Activated naive CD4-positive, alpha-beta T cell treated with Interleukin-2 at 50 U/mL for 16 hours (primary cell): ENCODE results near the gene CLEC16A.

Experiments used
- DNase-seq: peaks from one replicate; pipeline ENCODE4 v3.0.0-alpha.2; 2020

Gene CLEC16A

GRCh38 chr16:10967986-10968385 lies 23.6 kb downstream of the CLEC16A start:
- DNase-seq: no peak

DNA sequence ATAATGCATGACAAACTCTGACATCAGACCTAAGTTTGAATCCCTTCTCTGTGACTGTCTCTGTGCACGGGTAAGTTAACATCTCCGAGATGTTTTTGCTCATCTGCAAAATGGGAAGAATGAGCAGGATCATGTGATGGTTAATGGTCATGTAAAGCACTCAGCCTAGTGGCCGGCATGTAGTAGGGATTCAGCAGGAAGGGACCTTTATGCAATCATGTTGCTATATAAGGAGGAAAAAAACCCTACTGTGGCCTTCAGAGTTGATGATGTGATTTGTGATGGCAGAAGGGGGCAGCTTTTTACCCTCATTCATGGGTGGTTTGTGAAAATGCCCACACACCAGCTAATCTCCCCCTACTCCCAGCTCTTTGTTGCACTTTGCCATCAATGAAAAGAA lies 24.1 kb downstream of the CLEC16A start:
- no peak for DNase-seq

- no peak for DNase-seq
These were observed 25.3 kb downstream of the CLEC16A start for GRCh38 chr16:10969615-10970014.

DNA sequence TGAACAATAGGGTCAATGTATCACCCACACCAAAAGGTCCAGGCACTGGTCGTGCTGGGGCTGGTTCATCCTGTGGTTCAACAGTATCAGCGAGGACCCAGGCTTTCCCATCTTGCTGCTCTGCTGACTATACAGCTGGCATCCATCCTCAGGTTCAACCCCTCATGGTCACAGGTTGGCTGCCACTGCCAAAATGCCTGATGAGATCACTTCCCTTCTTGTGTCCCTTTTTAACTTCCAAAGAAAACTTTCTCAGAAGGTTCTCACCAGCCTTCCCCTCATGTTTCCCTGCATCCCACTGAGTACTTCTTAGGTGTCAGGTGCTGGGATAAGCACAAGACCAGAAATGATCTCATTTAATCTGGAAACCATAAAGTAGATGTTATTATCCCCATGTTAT lies 25.7 kb downstream of the CLEC16A start:
- DNase-seq: no peak

DNA sequence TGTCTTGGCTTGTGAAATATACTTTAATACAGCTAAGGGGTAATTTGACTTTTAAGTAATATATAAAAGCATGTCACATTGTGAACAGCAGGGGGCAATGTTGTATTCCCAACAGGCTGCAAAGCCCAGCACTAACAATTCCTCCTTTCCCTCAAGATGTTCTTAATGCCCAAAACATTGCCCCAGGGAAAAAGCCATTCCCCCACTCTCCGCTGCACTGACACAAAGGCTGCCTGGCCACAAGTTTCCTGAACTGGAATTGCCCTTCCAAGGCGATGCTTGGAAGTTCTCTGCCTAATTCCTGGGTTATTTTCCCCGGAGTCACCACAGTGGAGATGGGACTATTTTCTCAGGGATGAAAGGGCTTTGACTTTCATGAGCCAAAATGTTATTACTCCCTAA lies 27.2 kb downstream of the CLEC16A start:
- DNase-seq: no peak

GRCh38 chr16:10972108-10972818 lies 27.9 kb downstream of the CLEC16A start:
- no peak for DNase-seq

GRCh38 chr16:10972819-10973464 lies 28.6 kb downstream of the CLEC16A start:
- DNase-seq: no peak

DNA sequence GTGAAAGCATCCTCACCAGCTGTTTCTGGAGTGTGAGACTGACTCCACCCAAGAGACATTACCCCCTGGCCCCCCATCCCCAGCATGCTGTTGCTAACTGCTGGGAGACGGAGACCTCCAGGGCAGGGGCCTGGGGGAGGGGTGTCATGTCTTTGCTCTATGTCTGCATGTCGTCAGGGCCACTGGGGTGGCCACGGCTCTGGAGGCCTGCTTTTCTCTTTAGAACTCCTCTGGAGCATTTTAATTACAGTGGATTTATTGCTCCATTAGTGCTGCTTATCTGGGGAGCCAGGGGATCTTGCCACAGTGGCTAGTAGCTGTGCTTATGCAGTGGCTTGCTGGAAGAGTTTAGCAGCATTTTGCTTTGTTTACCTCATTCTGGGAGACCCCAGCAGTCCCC lies 32.3 kb downstream of the CLEC16A start:
- no peak for DNase-seq

DNA sequence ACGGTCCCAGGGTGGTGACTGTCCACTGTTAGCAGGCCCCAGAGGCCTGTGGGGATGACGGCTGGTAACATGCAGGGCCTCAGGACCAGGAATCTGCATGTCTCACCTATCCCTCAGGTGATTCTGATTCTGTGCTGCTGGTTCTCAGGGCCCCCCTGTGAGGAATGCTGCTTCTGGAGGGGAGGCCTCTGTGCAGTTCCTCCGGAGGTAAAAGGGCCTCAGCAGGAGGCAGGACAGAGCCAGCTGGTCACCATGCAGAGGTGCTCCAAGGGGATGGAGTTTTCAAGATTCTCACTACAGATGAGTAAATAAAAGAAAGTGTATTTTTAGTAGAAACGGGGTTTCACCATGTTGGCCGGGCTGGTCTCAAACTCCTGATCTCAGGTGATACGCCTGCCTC lies 33.8 kb downstream of the CLEC16A start:
- no peak for DNase-seq

DNA sequence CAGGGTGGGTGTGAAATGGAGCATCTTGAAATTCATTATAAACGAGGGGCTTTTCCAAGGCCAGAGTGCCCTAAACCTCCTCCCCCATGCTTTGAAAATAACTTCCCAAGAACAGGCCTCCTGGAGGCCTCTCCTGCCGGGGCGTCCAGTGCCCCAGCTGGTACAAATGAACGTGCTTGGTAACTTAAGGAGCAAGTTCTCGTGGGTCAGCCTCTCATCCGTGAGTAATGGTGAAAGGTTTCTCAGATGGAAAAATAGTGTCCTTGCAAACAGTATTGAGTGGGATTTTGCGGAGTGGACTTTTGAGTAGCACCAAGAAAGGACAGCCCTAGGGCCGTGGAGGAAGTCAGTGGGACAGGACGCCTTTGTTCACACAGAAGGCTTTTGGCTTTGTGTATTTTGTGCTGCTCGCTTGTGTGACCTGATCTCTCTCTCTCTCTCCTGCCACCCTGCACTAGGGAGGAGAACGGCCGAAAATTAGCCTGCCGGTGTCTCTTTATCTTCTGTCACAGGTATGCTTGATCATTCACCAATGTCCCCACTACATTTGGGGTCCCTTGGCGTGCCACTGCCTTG lies 34.6 kb downstream of the CLEC16A start:
- DNase-seq: no peak

DNA sequence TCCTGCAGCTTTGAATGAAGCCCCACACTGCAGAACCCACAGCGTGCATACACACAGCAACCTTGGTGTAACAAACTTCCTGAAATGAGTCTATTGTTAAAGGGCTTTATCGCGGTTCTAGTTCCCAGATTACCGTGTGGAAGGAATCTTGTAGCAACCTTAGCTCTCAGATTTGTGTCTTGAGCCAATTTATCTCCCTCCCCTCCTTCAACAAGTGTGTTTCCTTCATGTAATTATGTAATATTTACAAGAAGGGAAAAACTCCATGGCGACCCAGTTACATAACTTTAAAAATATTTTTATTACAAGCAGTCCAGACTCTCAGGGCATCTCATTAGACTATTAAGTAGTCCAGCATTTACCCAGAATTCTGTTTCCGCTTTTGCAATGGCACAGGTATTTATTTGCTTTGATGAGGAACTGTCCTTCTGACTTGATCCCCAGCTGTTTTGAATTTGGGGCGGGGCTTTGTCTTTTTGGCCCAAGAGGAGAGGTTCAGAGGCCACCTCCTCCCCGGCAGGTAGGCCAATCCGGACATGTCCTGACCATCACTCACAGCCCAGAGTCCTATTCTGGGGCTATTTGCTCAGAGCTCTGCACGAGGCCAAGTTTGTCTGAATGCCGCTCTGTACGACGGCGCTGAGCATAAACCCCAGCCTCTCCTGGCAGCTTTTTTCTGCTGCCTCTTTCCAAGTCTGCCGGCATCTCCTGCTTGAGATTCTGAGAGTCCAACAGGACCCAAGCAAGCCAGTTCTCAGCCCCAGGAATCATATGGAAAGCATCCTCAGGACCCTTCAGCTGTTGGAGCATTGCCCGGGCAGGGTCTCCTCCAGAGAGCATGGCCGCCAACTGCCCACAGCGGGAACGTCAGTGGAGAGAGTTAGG lies 35.6 kb downstream of the CLEC16A start:
- DNase-seq: no peak

- no peak for DNase-seq
These were observed 36.4 kb downstream of the CLEC16A start for GRCh38 chr16:10980813-10981212.

DNA sequence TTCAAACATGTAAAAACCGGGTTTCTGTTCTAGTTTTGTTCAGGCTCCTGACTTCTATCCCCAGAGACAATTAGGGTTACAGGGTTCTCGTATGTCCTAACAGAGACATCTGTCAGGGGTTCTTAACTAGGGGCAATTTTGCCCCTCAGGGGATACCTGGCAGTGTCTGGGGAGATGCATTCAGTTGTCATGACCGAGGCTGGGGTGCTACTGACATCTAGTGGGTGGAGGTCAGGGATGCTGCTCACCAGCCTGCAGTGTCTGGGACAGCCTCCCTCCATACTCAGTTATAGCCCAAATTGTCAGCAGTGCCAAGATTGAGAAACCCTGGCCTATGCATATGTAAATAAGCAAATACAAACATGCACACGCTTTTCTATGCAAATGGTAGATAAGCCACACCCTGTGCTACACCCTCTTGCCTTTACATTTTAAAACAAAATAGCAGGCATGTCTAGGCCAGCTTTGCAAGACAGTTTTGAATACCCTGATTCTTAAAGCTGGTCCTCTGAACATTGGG lies 37.4 kb downstream of the CLEC16A start:
- peak; percentile 43 for DNase-seq

DNA sequence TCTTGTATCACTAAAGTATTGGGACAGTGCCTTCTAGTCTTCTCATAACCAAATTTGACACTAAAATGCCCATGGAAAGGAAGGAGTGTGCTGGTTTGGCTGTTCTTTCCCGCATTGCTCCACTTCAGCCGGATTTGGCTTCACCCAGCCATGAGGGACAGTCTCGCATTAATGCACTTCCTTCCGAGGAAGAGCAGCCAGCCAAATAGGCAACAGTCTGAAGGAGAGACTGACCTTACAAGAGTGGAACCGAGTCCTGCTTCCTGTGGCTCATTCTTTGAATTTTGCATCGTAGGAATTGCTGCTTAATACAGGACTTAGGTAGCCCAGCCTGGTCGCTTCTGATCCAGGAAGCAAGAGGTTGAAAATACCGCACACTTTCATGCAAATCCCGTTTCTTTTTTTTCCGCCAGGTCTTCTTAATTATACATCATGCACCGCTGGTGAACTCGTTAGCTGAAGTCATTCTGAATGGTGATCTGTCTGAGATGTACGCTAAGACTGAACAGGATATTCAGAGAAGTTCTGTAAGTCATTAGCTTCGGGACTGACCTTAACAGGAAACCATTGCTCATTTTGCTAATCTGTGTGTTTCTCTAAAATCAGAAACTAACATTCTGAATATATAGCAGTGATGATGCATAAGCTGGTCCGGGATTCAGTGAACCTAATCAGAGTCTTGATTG lies 38.2 kb downstream of the CLEC16A start:
- DNase-seq: no peak

GRCh38 chr16:10983159-10983558 lies 38.8 kb downstream of the CLEC16A start:
- DNase-seq: peak; percentile 35

DNA sequence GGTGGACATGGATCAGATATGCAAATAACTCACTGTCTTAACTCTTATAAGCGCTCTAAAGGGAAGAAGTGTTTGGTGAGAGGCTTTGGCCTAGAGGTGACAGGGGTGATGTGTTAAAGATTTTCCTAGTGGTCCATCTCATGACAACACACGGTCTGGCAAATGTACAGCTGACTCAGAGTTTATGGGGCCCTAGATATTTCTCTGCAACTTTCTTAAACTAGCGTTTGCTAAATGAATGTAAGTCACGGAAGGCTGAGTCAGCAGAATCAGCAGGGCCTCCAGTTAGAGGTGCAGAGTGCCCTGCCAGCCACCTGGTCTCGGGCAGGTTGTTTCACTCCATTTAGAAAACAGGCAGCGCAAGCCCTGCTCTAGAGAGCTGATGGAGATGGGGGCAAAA lies 40.1 kb downstream of the CLEC16A start:
- DNase-seq: no peak

DNA sequence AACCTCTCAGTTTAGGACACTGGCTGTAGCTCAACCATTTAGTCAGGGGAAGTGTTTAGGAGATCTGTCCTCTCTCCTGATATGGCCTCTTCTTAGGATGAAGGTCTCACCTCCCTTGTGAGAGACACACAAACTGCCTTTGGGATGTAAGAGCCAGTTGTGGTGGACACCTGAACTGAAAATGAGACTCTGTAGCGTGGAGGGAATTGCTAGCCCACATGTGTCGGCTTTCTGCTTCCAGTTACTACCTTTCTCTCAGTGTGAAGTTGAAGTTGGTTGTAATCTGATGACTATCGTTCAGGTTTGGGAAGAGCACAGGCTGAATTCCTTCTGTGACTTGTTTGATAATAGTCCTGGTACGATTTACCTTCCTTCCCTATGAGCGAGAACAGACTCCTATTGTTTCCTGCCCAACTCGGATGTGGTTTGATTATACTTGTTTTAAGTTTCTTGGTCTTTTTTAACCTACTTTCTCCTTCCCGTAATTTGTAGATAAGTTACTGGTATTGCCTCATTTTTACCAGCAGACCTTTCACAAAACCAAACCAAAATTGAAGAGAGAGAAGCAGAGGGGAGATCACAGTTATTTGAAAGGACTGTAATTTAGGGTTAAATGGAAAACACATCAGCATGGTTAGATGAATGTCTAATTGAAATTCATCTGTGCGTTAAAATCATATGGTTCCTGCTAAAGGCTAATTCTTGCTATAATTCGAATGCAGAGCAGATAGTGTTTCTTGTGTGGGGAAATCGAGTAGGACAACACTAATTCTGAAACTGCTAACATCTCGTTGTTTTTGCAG lies 43.2 kb downstream of the CLEC16A start:
- DNase-seq: no peak

DNA sequence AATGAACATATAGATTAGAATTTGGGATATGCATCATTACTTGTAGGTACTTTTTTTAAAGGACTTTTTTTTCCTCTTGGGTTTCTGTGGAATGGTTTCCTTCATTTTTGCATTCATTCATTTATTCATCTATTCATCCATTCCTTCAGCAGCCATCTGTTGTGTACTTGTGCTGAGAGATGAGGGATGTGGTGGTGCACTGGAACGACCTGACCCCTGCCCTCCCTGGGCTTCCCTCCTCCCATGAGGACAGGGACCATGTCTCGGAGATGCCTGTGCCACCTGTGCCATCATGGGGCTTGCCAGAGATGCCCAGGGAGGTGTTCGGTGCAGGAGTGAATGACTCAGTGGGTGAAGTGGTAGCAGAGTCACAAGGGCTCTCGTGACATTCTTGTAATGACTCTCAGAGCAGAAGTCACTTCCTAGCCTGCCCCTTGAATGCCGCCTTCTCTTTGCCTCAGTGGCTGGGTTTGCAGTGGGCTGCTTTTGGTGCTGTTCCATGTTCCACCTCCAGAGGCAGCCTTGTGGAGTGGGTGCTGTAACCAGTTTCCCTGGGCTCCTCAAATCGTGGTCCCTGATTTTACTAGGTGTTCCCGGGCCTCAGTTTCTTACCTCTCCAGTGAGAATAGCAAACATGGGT lies 43.9 kb downstream of the CLEC16A start:
- peak; percentile 74 for DNase-seq

GRCh38 chr16:10988879-10989278 lies 44.5 kb downstream of the CLEC16A start:
- DNase-seq: no peak

DNA sequence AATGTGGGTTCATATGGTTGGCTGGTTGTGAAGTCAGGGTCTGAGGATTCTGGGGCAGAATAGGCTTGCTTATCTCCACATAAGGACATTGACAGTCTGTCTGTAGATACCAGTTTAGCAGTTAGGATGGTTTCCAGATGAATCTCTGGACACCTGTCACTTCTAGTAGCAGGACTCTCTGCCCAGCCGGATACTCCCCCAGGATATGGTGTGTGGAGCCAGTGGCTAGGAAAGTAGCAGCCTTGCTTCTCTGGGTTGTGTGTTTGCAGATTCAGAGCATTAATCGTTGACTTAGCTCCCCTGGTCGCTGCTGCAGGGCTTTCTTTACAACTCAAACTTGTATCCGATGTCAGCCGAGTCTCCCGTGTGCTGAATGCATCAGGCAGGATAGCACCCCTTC lies 45.2 kb downstream of the CLEC16A start:
- no peak for DNase-seq

DNA sequence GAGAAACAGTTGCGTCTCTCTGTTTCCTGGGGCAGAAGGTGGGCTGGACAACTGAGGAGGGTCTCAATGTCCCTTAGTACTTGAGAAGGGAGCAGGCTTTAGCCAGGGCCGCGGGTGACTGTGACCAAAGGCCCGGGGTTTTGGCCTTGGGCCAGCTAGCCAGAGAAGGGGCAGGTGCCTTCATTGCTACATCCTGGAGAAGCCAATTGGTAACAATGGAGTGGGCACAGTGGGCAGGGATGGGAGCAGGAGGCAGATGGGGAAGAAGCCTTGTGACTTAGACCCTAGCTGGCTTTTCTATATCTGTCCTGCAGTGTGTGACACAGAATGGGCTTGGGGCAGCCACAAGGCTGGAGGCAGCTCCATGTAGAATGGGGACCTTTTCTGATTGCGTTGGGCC lies 46.0 kb downstream of the CLEC16A start:
- DNase-seq: no peak
